ENCODE results near the gene CFAP299. TPM values are rescaled to one million over a fixed set of nuclear protein-coding genes. Genes with fewer than 3 reads are reported as not detected.

Gene CFAP299
- total and polyA plus RNA-seq, 2 of the 13 experiments (the other 11 are each of a cell fraction or from before 2014, with no cell fraction given): not detected

- no TSS peak for BruUV-seq (replicated peaks)
- Histone ChIP-seq H3K4me1 (ENCODE audit: insufficient read depth, low read length) (no peaks in the 10 kb centered on the region), H3K36me3 (replicated peaks in 1 of 2; ENCODE audit: control insufficient read depth in 1 of 2, insufficient read depth in 2 of 2, low read length in 2 of 2) (no peaks in the 10 kb centered on the region), H3K27ac (ENCODE audit: extremely low read length, insufficient read depth, low read length) (no peak overlapping the region), H3K4me3 (replicated peaks in 1 of 3; ENCODE audit: insufficient read depth in 1 of 3, low read depth in 2 of 3, low read length in 3 of 3) (no peak overlapping the region), H4K20me1 (ENCODE audit: insufficient read depth, low read length) (no peaks in the 10 kb centered on the region), H3K27me3 (ENCODE audit: control insufficient read depth in 1 of 2, insufficient read depth in 2 of 2, low read length in 2 of 2) (no peaks in the 10 kb centered on the region), H3K4me2 (ENCODE audit: low read depth, low read length) (no peak overlapping the region), H2AFZ (ENCODE audit: low read length) (no peak overlapping the region), H3K9ac (ENCODE audit: insufficient read depth, low read depth, low read length) (no peak overlapping the region), H3K9me3 (ENCODE audit: low read length) (peaks cover 5% of the 10 kb centered on the region; the same call in 1 of the 2 replicates), H3K79me2 (ENCODE audit: insufficient read depth, low read length) (no peaks in the 10 kb centered on the region)
- ChIA-PET CTCF (ENCODE audit: low intra/inter-chr PET ratio, low total read pairs) (no interaction called here), POLR2A (no interaction called here)
- no peak for ATAC-seq
- DNase-seq (ENCODE audit: low spot score): no peak
- TF ChIP-seq FOSL1 (CRISPR knock-in tag; IDR thresholded peaks at IDR 0.05; ENCODE audit: borderline replicate concordance) (no peak), ZNF746 (CRISPR knock-in tag; IDR thresholded peaks at IDR 0.05) (no peak), GZF1 (CRISPR knock-in tag; IDR thresholded peaks at IDR 0.05) (no peak), ZFP36L1 (CRISPR knock-in tag; IDR thresholded peaks at IDR 0.05) (no peak), E2F1 (CRISPR knock-in tag; IDR thresholded peaks at IDR 0.05) (no peak), BCLAF1 (IDR thresholded peaks at IDR 0.05) (no peak), ZNF720 (CRISPR knock-in tag; IDR thresholded peaks at IDR 0.05) (no peak), ZNF570 (CRISPR knock-in tag; IDR thresholded peaks at IDR 0.05; ENCODE audit: borderline replicate concordance) (no peak), RARG (CRISPR knock-in tag; IDR thresholded peaks at IDR 0.05; ENCODE audit: low read depth) (no peak), ELF4 (CRISPR knock-in tag; IDR thresholded peaks at IDR 0.05; ENCODE audit: borderline replicate concordance) (no peak), ZBTB25 (CRISPR knock-in tag; IDR thresholded peaks at IDR 0.05) (no peak), ZNF782 (CRISPR knock-in tag; IDR thresholded peaks at IDR 0.05; ENCODE audit: borderline replicate concordance) (no peak), MAF1 (CRISPR knock-in tag; IDR thresholded peaks at IDR 0.05; ENCODE audit: borderline replicate concordance) (no peak)
- intact Hi-C loops (cut with micrococcal nuclease; ENCODE audit: unreplicated experiment) (no loop called here), in situ Hi-C loops (cut with HindIII; ENCODE audit: extremely low pct_ligation_motif_present, low pct_unique_long_range_greater_than_20kb) (no loop called here)
- FAIRE-seq: no peak
- 4% methylated on average over 1 of the region's 1 CpG for WGBS (ENCODE audit: low lambda C conversion rate)
These were observed 390.9 kb downstream of the CFAP299 start for GRCh38 chr4:80726471-80726870.

Data from HepG2 (cell line).